Breast epithelium (tissue), 4 donors: ENCODE data around the gene NEMP2. TPM values are rescaled to one million over a fixed set of nuclear protein-coding genes. Genes with fewer than 3 reads are reported as not detected.
"Not testable (repeated sequence)": the region's sequence is repeated elsewhere in the genome, so short reads cannot be mapped to it uniquely, and the experiment has no call there.

Source experiments
- DNase-seq, 2 donors: peaks; one replicate each; pipeline ENCODE4 v3.0.0-alpha.2; 2019; ENCODE audit warnings: low spot score in 2 of 2
- H3K27ac ChIP-seq, 2 donors: fragments of 200-600 bp; sonication (generic) in 1 of 2; one replicate each; pipeline ENCODE4 v1.5.1; 2016 to 2019; ENCODE audit warnings: mild to moderate bottlenecking in 1 of 2
- H3K27me3 ChIP-seq, 2 donors: fragments of 200-600 bp; sonication (generic) in 1 of 2; one replicate each; pipeline versions ENCODE4 v1.5.1 to v1.6.0; 2017 to 2019; ENCODE audit warnings: control low read depth in 1 of 2, mild to moderate bottlenecking in 1 of 2
- H3K36me3 ChIP-seq: fragments of 200-600 bp; one replicate; pipeline ENCODE4 v1.5.1; 2019
- H3K4me1 ChIP-seq, 2 donors: fragments of 200-600 bp; sonication (generic); one replicate each; pipeline ENCODE4 v1.5.1; 2016 to 2019; ENCODE audit warnings: control low read depth in 1 of 2
- H3K4me3 ChIP-seq, 3 donors: fragments of 200-600 bp; sonication (generic); 1 replicate in 2 of 3; 2 replicates in 1 of 3; pipeline ENCODE4 v1.5.1; 2016 to 2019; ENCODE audit warnings: mild to moderate bottlenecking in 3 of 3, moderate library complexity in 2 of 3
- H3K9me3 ChIP-seq, 2 donors: fragments of 200-600 bp; sonication (generic) in 1 of 2; one replicate each; pipeline ENCODE4 v1.5.1; 2016 to 2019; ENCODE audit warnings: control low read depth in 1 of 2
- CTCF ChIP-seq, 3 donors: fragments of 450-650 bp; IDR thresholded peaks; one replicate each; pipeline ENCODE4 v1.5.1; 2016 to 2017; ENCODE audit warnings: antibody characterized with exemption in 3 of 3, mild to moderate bottlenecking in 3 of 3, moderate library complexity in 3 of 3
- POLR2A ChIP-seq: fragments of 450-650 bp; IDR thresholded peaks from one replicate; pipeline ENCODE4 v1.6.1; 2016; ENCODE audit warnings: antibody characterized with exemption, mild to moderate bottlenecking, moderate library complexity
- POLR2AphosphoS5 ChIP-seq, 3 donors: sonication (generic); formaldehyde crosslinking; IDR thresholded peaks; one replicate each; pipeline ENCODE4 v1.6.1; 2017; ENCODE audit warnings: antibody characterized with exemption in 3 of 3
- intact Hi-C: fragments of 100-400 bp; cut with DNase I; formaldehyde crosslinking; loops from one replicate; pipeline ENCODE4 v1.15.1; 2023; ENCODE audit warnings: low total_unique reads
- total RNA-seq, 3 donors: library from RNA; depleted of rRNA; stranded (reverse); fragments of >200 nt; gene quantifications; one replicate each; pipeline ENCODE4 v1.1.0, GENCODE V29; 2016

The NEMP2 gene
- total RNA-seq, 3 donors from 2014 or later: 4.5 to 6.6 (median 5.2) TPM

- no peaks in the 10 kb centered on the region for H3K9me3 ChIP-seq
- H3K27ac ChIP-seq: no peak overlapping the region
- H3K36me3 ChIP-seq: no peaks in the 10 kb centered on the region
- intact Hi-C loops: no loop called here
- H3K27me3 ChIP-seq: no peaks in the 10 kb centered on the region
- peaks cover 0 to 5% of the 10 kb centered on the region in 2 donors for H3K4me1 ChIP-seq
- TF ChIP-seq POLR2A: no peak
- no peak for TF ChIP-seq POLR2AphosphoS5 (IDR thresholded peaks at IDR 0.05)
- H3K4me3 ChIP-seq: no peak overlapping the region
- DNase-seq: no peak
These were observed 32.7 kb downstream of the NEMP2 start for GRCh38 chr2:190501702-190502407.

GRCh38 chr2:190501231-190501630, 33.3 kb downstream of the NEMP2 start:
- no peak for TF ChIP-seq POLR2A
- TF ChIP-seq CTCF (IDR thresholded peaks at IDR 0.05): no peak
- no peak for TF ChIP-seq POLR2AphosphoS5 (IDR thresholded peaks at IDR 0.05)
- no peak overlapping the region for H3K4me3 ChIP-seq
- H3K9me3 ChIP-seq: no peaks in the 10 kb centered on the region
- no peaks in the 10 kb centered on the region for H3K36me3 ChIP-seq
- H3K27ac ChIP-seq: no peak overlapping the region
- no peak for DNase-seq
- intact Hi-C loops: no loop called here
- H3K4me1 ChIP-seq: no peaks in the 10 kb centered on the region
- H3K27me3 ChIP-seq: no peaks in the 10 kb centered on the region

GRCh38 chr2:190500054-190500502, 34.4 kb downstream of the NEMP2 start:
- TF ChIP-seq CTCF (IDR thresholded peaks at IDR 0.05) (no peak), POLR2A (no peak), POLR2AphosphoS5 (IDR thresholded peaks at IDR 0.05) (no peak)
- Histone ChIP-seq H3K4me3 (no peak overlapping the region), H3K36me3 (no peaks in the 10 kb centered on the region), H3K27me3 (no peaks in the 10 kb centered on the region), H3K27ac (peak overlapping the region; percentile 65 to 73), H3K9me3 (no peaks in the 10 kb centered on the region), H3K4me1 (no peaks in the 10 kb centered on the region)
- intact Hi-C loops: no loop called here
- no peak for DNase-seq

GRCh38 chr2:190499273-190499672, 35.2 kb downstream of the NEMP2 start:
- TF ChIP-seq POLR2A (no peak), POLR2AphosphoS5 (IDR thresholded peaks at IDR 0.05) (no peak), CTCF (IDR thresholded peaks at IDR 0.05) (no peak)
- H3K9me3 ChIP-seq: no peaks in the 10 kb centered on the region
- H3K27ac ChIP-seq: peak overlapping the region in 1 of 2 donors; percentile 73

GRCh38 chr2:190497428-190497827, 37.1 kb downstream of the NEMP2 start:
- Histone ChIP-seq H3K27me3 (no peaks in the 10 kb centered on the region), H3K4me1 (no peaks in the 10 kb centered on the region), H3K4me3 (no peak overlapping the region), H3K27ac (peak overlapping the region; percentile 43 to 69), H3K36me3 (no peaks in the 10 kb centered on the region), H3K9me3 (no peaks in the 10 kb centered on the region)
- peak in 1 of 2 donors; percentile 71 for DNase-seq
- TF ChIP-seq POLR2AphosphoS5 (IDR thresholded peaks at IDR 0.05) (peak in 1 of 3 donors; percentile 52), CTCF (IDR thresholded peaks at IDR 0.05) (no peak), POLR2A (no peak)
- intact Hi-C loops: no loop called here

More at GRCh38 chr2:190499273-190499672, 35.2 kb downstream of the NEMP2 start:
- Histone ChIP-seq H3K4me3 (no peak overlapping the region), H3K36me3 (no peaks in the 10 kb centered on the region), H3K27me3 (no peaks in the 10 kb centered on the region), H3K4me1 (no peaks in the 10 kb centered on the region)
- intact Hi-C loops: no loop called here
- no peak for DNase-seq

GRCh38 chr2:190494600-190495227, 39.8 kb downstream of the NEMP2 start:
- H3K9me3 ChIP-seq, H3K36me3 ChIP-seq, H3K27me3 ChIP-seq, intact Hi-C loops, H3K4me3 ChIP-seq, H3K27ac ChIP-seq, DNase-seq, H3K4me1 ChIP-seq: not testable (repeated sequence)
